ENCODE data around the gene CLTCL1.

DNA sequence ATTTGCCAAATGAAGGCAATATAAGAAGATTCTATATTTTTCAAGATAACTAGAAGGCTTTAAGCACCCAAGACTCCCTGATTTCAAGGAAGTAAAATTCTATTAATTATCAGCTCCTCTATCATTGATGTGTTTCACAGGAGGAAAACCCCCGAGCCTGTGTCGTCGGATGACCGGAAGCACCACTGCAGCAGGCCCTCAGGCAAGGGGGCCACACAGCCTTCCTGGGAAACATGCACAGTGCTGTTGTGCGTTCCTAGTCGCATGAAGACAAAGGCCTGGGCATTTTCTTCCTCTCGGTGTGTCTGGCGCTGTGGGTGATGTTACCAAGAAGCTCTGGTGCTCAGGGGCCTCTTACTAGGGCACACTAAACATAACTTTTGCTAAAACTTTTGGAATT is 16.4 kb downstream of the CLTCL1 start:
- TF ChIP-seq, protein P1, sequence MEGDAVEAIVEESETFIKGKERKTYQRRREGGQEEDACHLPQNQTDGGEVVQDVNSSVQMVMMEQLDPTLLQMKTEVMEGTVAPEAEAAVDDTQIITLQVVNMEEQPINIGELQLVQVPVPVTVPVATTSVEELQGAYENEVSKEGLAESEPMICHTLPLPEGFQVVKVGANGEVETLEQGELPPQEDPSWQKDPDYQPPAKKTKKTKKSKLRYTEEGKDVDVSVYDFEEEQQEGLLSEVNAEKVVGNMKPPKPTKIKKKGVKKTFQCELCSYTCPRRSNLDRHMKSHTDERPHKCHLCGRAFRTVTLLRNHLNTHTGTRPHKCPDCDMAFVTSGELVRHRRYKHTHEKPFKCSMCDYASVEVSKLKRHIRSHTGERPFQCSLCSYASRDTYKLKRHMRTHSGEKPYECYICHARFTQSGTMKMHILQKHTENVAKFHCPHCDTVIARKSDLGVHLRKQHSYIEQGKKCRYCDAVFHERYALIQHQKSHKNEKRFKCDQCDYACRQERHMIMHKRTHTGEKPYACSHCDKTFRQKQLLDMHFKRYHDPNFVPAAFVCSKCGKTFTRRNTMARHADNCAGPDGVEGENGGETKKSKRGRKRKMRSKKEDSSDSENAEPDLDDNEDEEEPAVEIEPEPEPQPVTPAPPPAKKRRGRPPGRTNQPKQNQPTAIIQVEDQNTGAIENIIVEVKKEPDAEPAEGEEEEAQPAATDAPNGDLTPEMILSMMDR (IDR thresholded peaks at IDR 0.05) = no peak
- TF ChIP-seq POLR2A (IDR thresholded peaks at IDR 0.05) = no peak
